Measurements from ENCODE around the gene TMED10.

DNA sequence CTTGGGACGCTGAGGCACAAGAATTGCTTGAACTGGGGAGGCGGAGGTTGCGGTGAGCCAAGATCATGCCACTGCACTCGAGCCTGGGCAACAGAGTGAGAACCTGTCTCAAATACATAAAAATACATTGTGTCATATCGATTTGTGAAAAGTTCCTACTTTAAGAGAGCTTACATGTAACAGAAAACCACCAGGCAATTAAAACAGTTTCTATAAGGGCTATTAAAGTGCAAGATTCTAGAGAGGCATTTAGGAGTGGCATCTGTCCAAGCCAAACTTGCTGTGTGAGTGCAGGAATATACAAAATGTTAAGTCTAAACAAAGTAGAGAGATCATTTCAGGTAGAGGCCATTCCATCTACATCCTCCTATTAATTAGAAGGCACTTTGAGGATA, 47.8 kb downstream of the TMED10 start:
- TF ChIP-seq CTCF (IDR thresholded peaks at IDR 0.05) (no peak), POLR2A (IDR thresholded peaks at IDR 0.05) (no peak)
